Sigmoid colon (tissue), 7 donors: Measurements from ENCODE around the gene LIME1. TPM values are rescaled to one million over a fixed set of nuclear protein-coding genes. Genes with fewer than 3 reads are reported as not detected.

Experiments used
- DNase-seq: peaks from one replicate; pipeline ENCODE4 v3.0.0-alpha.2; 2019
- H3K27ac ChIP-seq, 4 donors: fragments of 200-600 bp; sonication (generic); one replicate each; pipeline ENCODE4 v1.5.1; 2016 to 2019; ENCODE audit warnings: mild to moderate bottlenecking in 1 of 4
- H3K27me3 ChIP-seq, 3 donors: fragments of 200-600 bp; sonication (generic); one replicate each; pipeline ENCODE4 v1.5.1; 2019; ENCODE audit warnings: mild to moderate bottlenecking in 1 of 3
- H3K36me3 ChIP-seq, 4 donors: fragments of 200-600 bp; sonication (generic); one replicate each; pipeline ENCODE4 v1.5.1; 2016 to 2019
- H3K4me1 ChIP-seq, 4 donors: fragments of 200-600 bp; sonication (generic); one replicate each; pipeline ENCODE4 v1.5.1; 2017 to 2019
- H3K4me3 ChIP-seq, 4 donors: fragments of 200-600 bp; sonication (generic); one replicate each; pipeline ENCODE4 v1.5.1; 2017 to 2019; ENCODE audit warnings: mild to moderate bottlenecking in 2 of 4, moderate library complexity in 1 of 4
- H3K9me3 ChIP-seq, 4 donors: fragments of 200-600 bp in 3 of 4; sonication (generic) in 3 of 4; one replicate each; pipeline versions ENCODE4 v1.5.1 to v1.6.1; 2013 to 2019
- EP300 ChIP-seq, 4 donors: sonication (generic); formaldehyde crosslinking; IDR thresholded peaks; one replicate each; pipeline ENCODE4 v1.6.1; 2017; ENCODE audit warnings: antibody characterized with exemption in 4 of 4
- POLR2A ChIP-seq, 2 donors: fragments of 450-650 bp; IDR thresholded peaks; one replicate each; pipeline ENCODE4 v1.6.1; 2016; ENCODE audit warnings: antibody characterized with exemption in 2 of 2, mild to moderate bottlenecking in 2 of 2, moderate library complexity in 2 of 2
- POLR2AphosphoS5 ChIP-seq, 4 donors: sonication (generic); formaldehyde crosslinking; IDR thresholded peaks; one replicate each; pipeline ENCODE4 v1.6.1; 2017; ENCODE audit warnings: antibody characterized with exemption in 4 of 4
- WGBS, 2 donors: extraction: QIAGEN DNeasy Blood & Tissue Kit; methylation state at CpG; one replicate each; pipeline ENCODE4 v1.1.7; 2013; 5-methylcytosine and 5-hydroxymethylcytosine counted together
- intact Hi-C: fragments of 100-400 bp; cut with DNase I; formaldehyde crosslinking; loops from one replicate; pipeline ENCODE4 v1.15.1; 2023
- polyA plus RNA-seq, 3 donors: library from polyadenylated mRNA; stranded (reverse); fragments of 200-250 nt; gene quantifications; one replicate each; pipeline ENCODE4 v1.2.3, GENCODE V29; 2013
- total RNA-seq, 4 donors: library from RNA; depleted of rRNA; stranded (reverse); fragments of >200 nt; gene quantifications; one replicate each; pipeline ENCODE4 v1.1.0, GENCODE V29; 2016
- TF ChIP-seq, protein P1 (sequence below), 4 experiments: fragments of 450-650 bp in 3 of 4; fragments of 200-600 bp in 1 of 4; IDR thresholded peaks; one replicate each; pipeline ENCODE4 v1.5.1; 2016 to 2019; ENCODE audit warnings: antibody characterized with exemption in 4 of 4, mild to moderate bottlenecking in 3 of 4, moderate library complexity in 2 of 4
- donor health status: healthy with polysubstance abuse.
- donor health status: Bipolar disorder and iron deficiency.
- donor health status: healthy.

The LIME1 gene
- total and polyA plus RNA-seq, 7 donors, result 4.6 to 35.3 (median 6.4) TPM; not detected in 1

DNA sequence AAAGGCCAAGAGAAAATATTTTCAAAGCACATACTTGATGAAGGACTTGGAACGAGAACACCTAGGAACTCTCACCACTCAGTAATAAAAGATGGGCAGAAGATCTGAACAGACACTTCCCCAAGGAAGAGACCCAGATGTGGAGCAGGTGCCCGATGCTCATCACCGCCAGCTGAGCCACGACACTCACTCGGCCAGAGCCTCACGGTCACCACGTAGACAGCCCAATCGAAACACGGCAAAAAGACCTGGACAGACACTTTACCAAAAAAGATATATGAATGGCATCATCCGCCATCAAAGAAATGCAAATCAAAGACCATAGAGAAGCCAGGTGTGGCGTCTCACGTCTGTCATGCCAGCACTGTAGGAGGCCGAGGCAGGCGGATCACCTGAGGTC is 44.7 kb downstream of the LIME1 start:
- WGBS, 2 donors, result 88 to 90% methylated on average over 14 of the region's 14 CpGs
- no peaks in the 10 kb centered on the region for H3K27me3 ChIP-seq
- no peaks in the 10 kb centered on the region for H3K9me3 ChIP-seq
- TF ChIP-seq POLR2AphosphoS5 (IDR thresholded peaks at IDR 0.05), result no peak
- no peak for TF ChIP-seq EP300 (IDR thresholded peaks at IDR 0.05)
- no peak for TF ChIP-seq POLR2A (IDR thresholded peaks at IDR 0.05)
- TF ChIP-seq, protein P1, sequence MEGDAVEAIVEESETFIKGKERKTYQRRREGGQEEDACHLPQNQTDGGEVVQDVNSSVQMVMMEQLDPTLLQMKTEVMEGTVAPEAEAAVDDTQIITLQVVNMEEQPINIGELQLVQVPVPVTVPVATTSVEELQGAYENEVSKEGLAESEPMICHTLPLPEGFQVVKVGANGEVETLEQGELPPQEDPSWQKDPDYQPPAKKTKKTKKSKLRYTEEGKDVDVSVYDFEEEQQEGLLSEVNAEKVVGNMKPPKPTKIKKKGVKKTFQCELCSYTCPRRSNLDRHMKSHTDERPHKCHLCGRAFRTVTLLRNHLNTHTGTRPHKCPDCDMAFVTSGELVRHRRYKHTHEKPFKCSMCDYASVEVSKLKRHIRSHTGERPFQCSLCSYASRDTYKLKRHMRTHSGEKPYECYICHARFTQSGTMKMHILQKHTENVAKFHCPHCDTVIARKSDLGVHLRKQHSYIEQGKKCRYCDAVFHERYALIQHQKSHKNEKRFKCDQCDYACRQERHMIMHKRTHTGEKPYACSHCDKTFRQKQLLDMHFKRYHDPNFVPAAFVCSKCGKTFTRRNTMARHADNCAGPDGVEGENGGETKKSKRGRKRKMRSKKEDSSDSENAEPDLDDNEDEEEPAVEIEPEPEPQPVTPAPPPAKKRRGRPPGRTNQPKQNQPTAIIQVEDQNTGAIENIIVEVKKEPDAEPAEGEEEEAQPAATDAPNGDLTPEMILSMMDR (IDR thresholded peaks at IDR 0.05), result no peak
- H3K4me3 ChIP-seq, result no peak overlapping the region
- no peaks in the 10 kb centered on the region for H3K4me1 ChIP-seq
- intact Hi-C loops, result no loop called here
- no peak overlapping the region for H3K27ac ChIP-seq
- no peak for DNase-seq
- no peaks in the 10 kb centered on the region for H3K36me3 ChIP-seq

DNA sequence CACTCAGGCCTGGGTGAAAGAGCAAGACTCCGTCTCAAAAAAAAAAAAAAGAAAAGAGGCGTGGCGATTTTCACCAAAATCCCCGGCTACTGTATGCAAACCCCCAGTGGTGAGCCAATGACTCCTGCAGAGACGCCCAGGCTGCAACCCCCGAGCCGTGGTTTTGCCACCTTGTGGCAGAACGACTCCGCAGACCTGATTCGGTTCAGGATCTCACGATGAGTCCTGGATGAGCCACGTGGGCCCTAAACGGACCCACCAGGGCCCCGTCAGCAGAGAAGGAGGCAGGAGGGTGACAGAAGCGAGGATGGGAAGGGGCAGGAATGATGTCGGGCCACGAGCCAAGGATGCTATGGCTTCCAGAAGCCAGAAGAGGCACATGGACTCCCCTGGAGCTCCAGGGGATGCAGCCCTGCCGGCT is 45.6 kb downstream of the LIME1 start:
- no peaks in the 10 kb centered on the region for H3K9me3 ChIP-seq
- H3K27me3 ChIP-seq, result no peaks in the 10 kb centered on the region
- no peaks in the 10 kb centered on the region for H3K4me1 ChIP-seq
- DNase-seq, result no peak
- intact Hi-C loops, result no loop called here
- H3K4me3 ChIP-seq, result no peak overlapping the region
- H3K36me3 ChIP-seq, result no peaks in the 10 kb centered on the region
- WGBS, 2 donors, result 37 to 69% methylated on average over 18 of the region's 18 CpGs
- TF ChIP-seq POLR2A (IDR thresholded peaks at IDR 0.05) (no peak), EP300 (IDR thresholded peaks at IDR 0.05) (no peak)
- H3K27ac ChIP-seq, result no peak overlapping the region

DNA sequence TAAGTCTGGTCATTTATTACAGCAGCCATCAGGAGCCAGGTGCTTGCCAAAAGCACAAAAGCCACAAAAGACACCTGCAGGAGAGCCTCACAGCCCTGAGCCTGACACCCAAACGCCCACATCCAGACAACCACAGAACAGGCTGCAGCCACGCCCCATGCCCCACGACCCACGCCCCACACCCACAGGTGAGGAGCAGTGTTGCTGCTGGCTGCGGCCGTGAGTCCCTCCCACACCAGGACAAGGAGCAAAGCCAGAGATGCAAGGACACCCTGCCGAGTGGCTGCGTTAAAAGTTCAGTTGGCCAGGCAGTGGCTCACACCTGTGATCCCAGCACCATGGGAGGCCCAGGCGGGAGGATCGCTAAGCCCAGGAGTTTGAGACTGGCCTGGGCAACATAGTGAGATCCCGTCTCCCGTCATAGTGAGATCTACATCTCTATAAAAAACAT is 46.1 kb downstream of the LIME1 start:
- no peak for DNase-seq
- no peaks in the 10 kb centered on the region for H3K4me1 ChIP-seq
- no peak overlapping the region for H3K4me3 ChIP-seq
- no peaks in the 10 kb centered on the region for H3K9me3 ChIP-seq
- intact Hi-C loops, result no loop called here
- WGBS, 2 donors, result 54 to 71% methylated on average over 12 of the region's 12 CpGs
- H3K36me3 ChIP-seq, result no peaks in the 10 kb centered on the region
- no peak overlapping the region for H3K27ac ChIP-seq
- TF ChIP-seq EP300 (IDR thresholded peaks at IDR 0.05), result no peak
- no peak for TF ChIP-seq POLR2A (IDR thresholded peaks at IDR 0.05)
- TF ChIP-seq POLR2AphosphoS5 (IDR thresholded peaks at IDR 0.05), result no peak
- TF ChIP-seq, protein P1 (IDR thresholded peaks at IDR 0.05), result no peak
- H3K27me3 ChIP-seq, result no peaks in the 10 kb centered on the region

DNA sequence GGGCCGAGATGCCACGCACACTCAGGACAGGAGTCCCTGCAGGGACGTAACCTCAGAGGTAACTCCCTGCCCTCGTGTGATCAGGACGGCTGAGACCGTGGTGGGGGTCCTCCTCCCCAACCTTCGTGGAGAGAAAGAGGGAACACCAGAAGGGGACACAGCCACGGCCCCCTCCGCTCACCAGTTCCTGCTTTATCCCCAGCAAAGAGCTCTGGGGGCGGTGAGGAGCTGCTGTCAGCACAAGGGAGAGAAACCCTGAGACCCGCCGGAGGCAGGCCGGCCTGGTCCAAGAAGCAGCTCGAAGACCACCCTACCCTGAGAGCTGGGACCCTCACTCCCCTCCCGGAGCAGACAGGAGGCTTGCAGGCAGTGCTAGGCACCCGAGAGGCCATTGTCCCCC is 47.5 kb downstream of the LIME1 start:
- WGBS, 2 donors, result 88 to 89% methylated on average over 16 of the region's 16 CpGs
- Histone ChIP-seq H3K4me3 (no peak overlapping the region), H3K9me3 (no peaks in the 10 kb centered on the region), H3K27ac (no peak overlapping the region), H3K27me3 (no peaks in the 10 kb centered on the region), H3K4me1 (no peaks in the 10 kb centered on the region), H3K36me3 (peaks cover 0 to under 1% (median 0%) of the 10 kb centered on the region in 4 donors)
- no peak for DNase-seq
- intact Hi-C loops, result no loop called here
- TF ChIP-seq POLR2AphosphoS5 (IDR thresholded peaks at IDR 0.05) (no peak), POLR2A (IDR thresholded peaks at IDR 0.05) (no peak), EP300 (IDR thresholded peaks at IDR 0.05) (no peak)
- TF ChIP-seq, protein P1 (IDR thresholded peaks at IDR 0.05), result no peak

DNA sequence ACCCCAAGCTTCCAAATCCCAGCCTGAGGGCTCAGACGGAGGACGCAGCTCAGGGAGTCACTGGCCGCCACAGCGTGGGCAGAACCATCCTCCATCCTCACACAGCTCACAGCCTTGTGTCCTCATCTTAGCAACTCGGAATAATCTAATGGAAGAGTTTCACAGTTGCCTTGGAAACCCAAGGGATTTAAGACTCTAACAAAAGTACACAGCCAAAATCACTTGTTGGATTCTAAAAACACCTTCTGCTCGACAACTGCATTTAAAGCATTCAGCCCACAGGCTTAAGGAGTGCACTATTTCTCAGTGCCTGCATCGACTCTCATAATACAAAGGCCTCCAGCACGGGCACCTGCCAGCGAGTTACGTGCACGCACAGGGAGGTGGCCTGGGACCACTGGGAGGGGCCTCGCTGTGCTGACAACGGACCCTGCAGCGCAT is 49.2 kb downstream of the LIME1 start:
- Histone ChIP-seq H3K9me3 (no peaks in the 10 kb centered on the region), H3K27ac (no peak overlapping the region), H3K4me1 (no peaks in the 10 kb centered on the region), H3K36me3 (peaks cover 0 to 7% (median 0%) of the 10 kb centered on the region in 4 donors), H3K27me3 (no peaks in the 10 kb centered on the region), H3K4me3 (no peak overlapping the region)
- TF ChIP-seq POLR2A (IDR thresholded peaks at IDR 0.05), result no peak
- TF ChIP-seq EP300 (IDR thresholded peaks at IDR 0.05), result no peak
- TF ChIP-seq, protein P1 (IDR thresholded peaks at IDR 0.05), result no peak
- TF ChIP-seq POLR2AphosphoS5 (IDR thresholded peaks at IDR 0.05), result no peak
- WGBS, 2 donors, result 74 to 78% methylated on average over 14 of the region's 14 CpGs
- intact Hi-C loops, result loop anchor here (5.0 kb wide), 1 partner anchor 77 kb away; the partner anchor contains the start of gene ABHD16B
- no peak for DNase-seq
